HUES6 (cell line): ENCODE measurements around the gene ELMO2.

Experiments used
- H3K27ac ChIP-seq: 2 replicates; pipeline ENCODE4 v1.7.0; 2013; ENCODE audit warnings: low read depth, mild to moderate bottlenecking, low read length, inconsistent platforms
- H3K27me3 ChIP-seq: 2 replicates; pipeline ENCODE4 v1.6.1; 2013; ENCODE audit warnings: low read length; ENCODE audit not compliant: control insufficient read depth, insufficient read depth
- H3K36me3 ChIP-seq: 2 replicates; pipeline ENCODE4 v1.6.1; 2013; ENCODE audit warnings: low read length; ENCODE audit not compliant: control insufficient read depth, insufficient read depth
- H3K4me1 ChIP-seq: 2 replicates; pipeline ENCODE4 v1.6.1; 2013; ENCODE audit warnings: low read length; ENCODE audit not compliant: control insufficient read depth, insufficient read depth
- H3K4me3 ChIP-seq: 2 replicates; pipeline ENCODE4 v1.5.1; 2013; ENCODE audit warnings: low read depth, low read length
- H3K9ac ChIP-seq: one replicate; pipeline ENCODE4 v1.6.1; 2013; ENCODE audit warnings: mild to moderate bottlenecking, low read length
- H3K9me3 ChIP-seq: 2 replicates; pipeline ENCODE4 v1.6.1; 2013; ENCODE audit warnings: low read depth, low read length; ENCODE audit not compliant: control insufficient read depth, insufficient read depth

The ELMO2 gene

DNA sequence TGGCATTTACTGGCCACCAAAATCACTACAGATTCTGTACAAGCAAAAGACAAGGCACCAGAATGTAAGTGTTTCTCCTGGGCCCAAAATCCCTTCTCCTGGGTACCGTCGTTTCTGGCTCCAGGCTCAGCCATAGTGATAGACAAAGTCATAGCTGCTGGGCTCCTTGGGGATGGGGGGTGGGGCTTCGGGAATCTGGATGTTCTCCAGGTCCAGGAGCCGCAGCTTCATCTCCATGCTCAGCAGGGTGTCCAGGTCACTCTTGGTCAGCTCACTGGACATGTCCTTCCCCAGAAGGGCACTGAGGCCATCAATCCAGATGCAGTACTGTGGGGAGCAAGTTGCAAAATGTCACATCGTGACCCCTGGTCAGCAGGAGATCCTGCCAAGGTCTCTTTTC is 39.2 kb downstream of the ELMO2 start:
- Histone ChIP-seq H3K27me3 (no peaks in the 10 kb centered on the region), H3K9me3 (no peaks in the 10 kb centered on the region), H3K27ac (no peak overlapping the region), H3K4me3 (no peak overlapping the region), H3K36me3 (peaks cover 73% of the 10 kb centered on the region), H3K9ac (no peak overlapping the region), H3K4me1 (peaks cover 4% of the 10 kb centered on the region; the same call in 1 of the 2 replicates)

DNA sequence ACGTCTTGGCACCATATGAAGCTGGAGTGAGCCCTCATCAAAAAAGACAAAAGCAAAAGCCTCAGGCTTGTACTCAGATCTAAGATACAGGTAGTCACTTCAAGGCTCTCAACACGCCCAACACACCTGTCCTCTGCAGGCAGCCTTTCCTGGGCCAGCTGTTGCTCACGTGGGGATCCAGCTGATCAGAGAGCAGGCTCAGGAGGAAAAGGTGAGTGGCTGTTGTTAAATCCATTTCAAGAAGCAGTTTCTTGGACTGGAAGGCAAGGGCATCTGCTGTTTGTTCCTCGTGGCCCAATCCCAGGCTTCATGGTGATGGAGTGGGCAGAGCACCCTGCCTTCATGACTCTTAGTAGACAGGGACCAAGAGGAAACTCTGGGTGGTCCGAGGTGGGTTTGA is 39.6 kb downstream of the ELMO2 start:
- no peaks in the 10 kb centered on the region for H3K9me3 ChIP-seq
- H3K4me3 ChIP-seq, result no peak overlapping the region
- H3K9ac ChIP-seq, result no peak overlapping the region
- H3K36me3 ChIP-seq, result peaks cover 70% of the 10 kb centered on the region
- H3K27me3 ChIP-seq, result no peaks in the 10 kb centered on the region
- peaks cover 4% of the 10 kb centered on the region; the same call in 1 of the 2 replicates for H3K4me1 ChIP-seq
- H3K27ac ChIP-seq, result no peak overlapping the region

DNA sequence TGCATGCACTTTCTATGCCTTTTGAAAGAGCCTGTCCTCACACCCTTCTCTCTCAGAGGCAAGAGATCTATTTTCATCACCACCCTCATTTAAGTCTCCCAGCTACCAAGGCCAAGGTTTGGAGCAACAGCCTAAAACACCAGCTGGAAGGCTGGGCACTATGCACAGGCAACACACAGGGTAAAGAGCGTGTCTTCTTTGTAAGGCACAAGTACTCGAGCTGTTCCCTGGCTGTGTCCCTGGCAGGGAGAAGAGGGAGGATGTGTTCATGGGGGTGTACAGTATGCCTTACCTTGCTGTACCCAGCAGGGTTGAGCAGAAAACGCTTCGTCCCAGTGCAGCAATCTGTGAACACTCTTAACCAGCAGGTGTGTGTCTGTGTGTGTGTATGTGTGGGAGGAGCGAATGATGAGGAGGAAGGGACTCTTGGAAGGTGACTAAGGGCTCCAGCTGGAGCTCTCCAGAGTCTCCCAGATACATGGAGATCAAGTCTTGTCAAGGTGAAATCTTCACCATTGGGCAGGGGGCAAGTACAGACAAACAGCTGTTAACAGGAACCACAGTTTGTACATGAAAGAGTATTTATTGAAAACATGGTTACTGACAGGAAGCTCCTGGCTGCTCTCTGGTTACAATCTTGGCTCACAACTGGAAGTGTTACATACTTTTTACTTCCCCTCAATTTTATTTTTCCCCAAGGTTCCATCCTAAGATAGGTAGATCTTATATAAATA is 40.8 kb downstream of the ELMO2 start:
- Histone ChIP-seq H3K4me3 (no peak overlapping the region), H3K4me1 (peaks cover 4% of the 10 kb centered on the region; the same call in 1 of the 2 replicates), H3K27ac (no peak overlapping the region), H3K27me3 (no peaks in the 10 kb centered on the region), H3K9me3 (no peaks in the 10 kb centered on the region), H3K9ac (peak overlapping the region; percentile 20), H3K36me3 (peaks cover 58% of the 10 kb centered on the region)

DNA sequence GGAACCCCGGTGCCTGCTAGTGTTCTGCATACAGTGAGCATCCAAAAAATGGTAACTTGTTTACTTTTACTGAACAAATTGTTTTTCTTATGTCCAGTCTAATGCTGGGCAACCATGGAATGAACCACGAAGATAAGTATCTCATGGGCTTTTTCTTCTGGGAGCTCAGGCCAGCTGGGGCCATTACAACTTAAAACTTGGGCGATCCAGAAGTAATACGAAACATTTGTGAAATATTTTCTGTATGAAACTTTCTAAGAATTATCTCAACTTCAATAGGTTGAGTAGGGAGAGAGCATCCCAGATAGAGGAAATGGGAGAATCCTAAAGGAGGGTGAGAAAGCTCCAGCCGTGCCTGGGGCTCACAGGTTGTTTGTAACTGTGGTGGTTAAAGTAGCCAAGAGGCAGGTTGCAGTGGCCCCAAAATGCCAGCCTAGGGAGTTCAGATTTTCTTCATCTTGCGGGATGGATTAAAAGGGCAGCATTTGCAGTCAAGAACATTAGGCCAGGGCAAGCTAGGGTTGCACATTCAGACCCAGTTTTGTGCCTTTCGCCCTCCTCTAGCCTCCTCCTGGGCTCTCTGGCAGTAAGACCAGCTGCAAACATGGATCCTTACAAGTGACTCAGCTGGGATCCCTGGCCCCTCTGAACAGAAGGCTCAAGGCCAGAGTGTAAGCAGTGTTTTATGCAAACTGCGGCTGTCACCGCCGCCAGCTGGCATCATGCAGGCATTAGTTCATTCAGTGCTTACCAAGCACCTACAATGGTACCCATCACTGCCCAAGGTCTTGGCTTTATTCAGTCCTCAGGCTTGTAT is 41.5 kb downstream of the ELMO2 start:
- Histone ChIP-seq H3K36me3 (peaks cover 50% of the 10 kb centered on the region), H3K4me1 (peaks cover 4% of the 10 kb centered on the region; the same call in 1 of the 2 replicates), H3K4me3 (peak overlapping the region; percentile 95), H3K27ac (no peak overlapping the region), H3K9ac (peak overlapping the region; percentile 59), H3K27me3 (no peaks in the 10 kb centered on the region), H3K9me3 (no peaks in the 10 kb centered on the region)

DNA sequence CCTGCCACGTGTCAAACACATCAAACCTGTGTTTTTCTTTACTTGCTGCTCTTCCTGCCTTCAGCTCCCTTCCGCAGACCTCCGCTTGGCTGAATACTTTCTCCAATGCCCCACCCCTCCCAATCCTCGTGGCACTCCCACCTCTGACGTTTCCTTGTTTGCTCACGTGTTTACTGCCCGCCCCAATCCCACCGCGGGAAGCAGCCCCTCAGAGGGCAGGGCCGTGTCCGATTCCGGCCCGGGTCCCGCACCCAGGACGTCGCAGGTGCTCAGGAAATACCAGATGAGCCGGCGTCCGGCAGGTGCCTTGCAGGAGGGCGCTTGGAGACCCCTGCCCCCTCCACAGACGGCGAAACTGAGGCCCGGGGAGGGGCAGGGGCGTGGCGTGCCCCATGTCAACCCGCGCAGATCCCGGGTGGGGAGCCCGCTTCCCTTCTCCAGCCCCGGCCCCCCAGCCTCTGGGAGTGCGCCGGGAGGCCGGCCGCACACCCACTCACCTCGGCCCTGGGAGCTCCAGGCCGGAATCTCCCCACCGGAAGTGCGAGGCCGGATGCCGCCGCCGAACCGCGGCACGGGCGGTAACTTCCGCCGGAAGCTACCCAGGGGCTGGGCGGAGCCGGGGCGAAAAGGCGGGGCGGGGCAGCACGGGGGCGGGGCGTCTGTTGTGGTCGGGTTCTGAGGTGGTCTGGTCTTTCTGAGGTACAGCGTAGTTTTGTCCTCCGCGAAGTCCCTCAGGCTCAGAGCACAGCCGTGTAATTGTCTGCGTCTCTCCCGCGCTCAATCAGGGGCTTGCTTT is 42.3 kb downstream of the ELMO2 start:
- Histone ChIP-seq H3K4me3 (peak overlapping the region; percentile 95), H3K27ac (peak overlapping the region; percentile 97), H3K27me3 (no peaks in the 10 kb centered on the region), H3K4me1 (peaks cover 4% of the 10 kb centered on the region; the same call in 1 of the 2 replicates), H3K9ac (peak overlapping the region; percentile 94), H3K36me3 (peaks cover 42% of the 10 kb centered on the region), H3K9me3 (no peaks in the 10 kb centered on the region)

DNA sequence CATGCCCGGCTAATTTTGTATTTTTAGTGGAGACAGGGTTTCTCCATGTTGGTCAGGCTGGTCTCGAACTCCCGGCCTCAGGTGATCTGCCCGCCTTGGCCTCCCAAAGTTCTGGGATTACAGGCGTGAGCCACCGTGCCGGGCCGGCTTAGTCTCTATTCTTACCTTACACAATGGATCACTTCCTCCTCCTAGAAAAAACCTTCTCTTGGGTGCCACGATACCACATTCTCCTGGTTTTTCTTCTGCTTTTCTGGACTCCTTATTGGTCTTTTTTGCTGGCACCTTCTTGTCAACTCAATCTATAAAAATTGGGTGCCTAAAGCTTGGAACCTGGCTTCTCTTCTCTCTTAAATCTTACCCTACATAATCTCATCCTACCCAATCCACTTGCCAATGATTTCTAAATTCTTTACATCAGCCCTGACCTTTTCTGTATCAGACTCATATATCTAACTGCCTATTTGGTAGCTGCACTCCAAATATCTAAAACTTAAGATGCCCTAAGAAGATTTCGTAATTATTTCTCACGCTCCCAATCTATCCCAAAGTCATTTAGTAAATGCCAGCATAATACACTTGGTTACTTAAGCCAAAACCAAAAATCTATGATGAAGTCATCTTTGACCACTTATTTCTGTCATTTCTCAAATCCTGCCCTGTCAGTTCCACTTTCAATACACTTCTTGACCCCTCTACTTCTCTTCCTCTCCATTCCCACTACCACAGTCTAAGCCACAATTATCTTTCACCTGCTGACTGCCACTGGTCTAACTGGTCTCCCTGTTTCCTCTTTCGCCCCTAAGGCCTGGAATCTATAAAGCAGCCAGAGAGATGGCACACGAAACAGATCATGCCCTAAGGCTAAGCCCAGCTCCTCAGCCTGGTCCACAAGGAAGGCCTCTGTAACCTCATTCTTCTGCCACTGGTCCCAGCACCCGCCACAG is 43.2 kb downstream of the ELMO2 start:
- Histone ChIP-seq H3K4me3 (peak overlapping the region; percentile 95), H3K9ac (peak overlapping the region; percentile 94), H3K4me1 (peaks cover 4% of the 10 kb centered on the region; the same call in 1 of the 2 replicates), H3K36me3 (peaks cover 40% of the 10 kb centered on the region), H3K27ac (peak overlapping the region; percentile 97; the same call in 1 of the 2 replicates), H3K27me3 (no peaks in the 10 kb centered on the region), H3K9me3 (no peaks in the 10 kb centered on the region)

DNA sequence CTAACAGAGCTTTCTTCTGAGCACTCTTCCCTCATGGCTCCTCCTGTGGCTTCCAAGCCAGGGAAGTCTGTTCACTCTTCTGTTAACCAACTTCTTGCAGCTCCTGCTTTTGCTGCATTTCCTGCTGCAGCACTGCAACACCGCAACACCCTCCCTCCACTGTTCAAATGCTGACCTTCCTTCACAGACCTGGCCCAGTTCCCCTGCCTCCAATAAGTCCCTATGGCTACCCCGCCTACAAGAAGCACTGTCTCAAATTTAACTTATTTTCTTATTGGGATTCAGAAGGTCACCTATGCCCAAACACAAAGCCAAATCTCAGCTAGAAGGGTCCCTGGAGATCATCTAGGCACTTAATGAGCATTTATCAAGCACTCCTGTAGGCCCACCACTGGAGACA is 44.6 kb downstream of the ELMO2 start:
- H3K9ac ChIP-seq, result no peak overlapping the region
- no peak overlapping the region for H3K4me3 ChIP-seq
- no peak overlapping the region for H3K27ac ChIP-seq
- H3K4me1 ChIP-seq, result peaks cover 4% of the 10 kb centered on the region; the same call in 1 of the 2 replicates
- no peaks in the 10 kb centered on the region for H3K9me3 ChIP-seq
- H3K36me3 ChIP-seq, result peaks cover 40% of the 10 kb centered on the region
- no peaks in the 10 kb centered on the region for H3K27me3 ChIP-seq

DNA sequence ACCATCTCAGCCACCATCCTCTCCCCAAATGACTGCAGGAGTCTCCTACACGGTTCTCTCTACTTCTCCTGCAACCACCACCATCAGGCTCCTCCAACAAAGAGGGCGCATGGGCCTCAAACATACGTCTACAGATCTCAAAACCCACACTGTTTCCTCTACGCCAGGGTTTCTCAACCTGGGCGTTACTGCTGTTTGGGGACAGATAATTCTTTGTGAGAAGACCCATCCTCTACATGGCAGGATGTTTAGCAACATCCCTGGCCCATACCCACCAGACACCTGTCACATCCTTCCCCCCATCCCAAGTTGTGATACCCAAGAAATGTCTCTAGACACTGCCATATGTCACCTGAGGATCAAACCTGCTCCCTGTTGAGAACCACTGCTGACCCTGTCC is 45.0 kb downstream of the ELMO2 start:
- Histone ChIP-seq H3K27me3 (no peaks in the 10 kb centered on the region), H3K36me3 (peaks cover 39% of the 10 kb centered on the region), H3K9me3 (no peaks in the 10 kb centered on the region), H3K4me1 (peaks cover 4% of the 10 kb centered on the region; the same call in 1 of the 2 replicates), H3K4me3 (no peak overlapping the region), H3K9ac (peak overlapping the region; percentile 20), H3K27ac (no peak overlapping the region)

DNA sequence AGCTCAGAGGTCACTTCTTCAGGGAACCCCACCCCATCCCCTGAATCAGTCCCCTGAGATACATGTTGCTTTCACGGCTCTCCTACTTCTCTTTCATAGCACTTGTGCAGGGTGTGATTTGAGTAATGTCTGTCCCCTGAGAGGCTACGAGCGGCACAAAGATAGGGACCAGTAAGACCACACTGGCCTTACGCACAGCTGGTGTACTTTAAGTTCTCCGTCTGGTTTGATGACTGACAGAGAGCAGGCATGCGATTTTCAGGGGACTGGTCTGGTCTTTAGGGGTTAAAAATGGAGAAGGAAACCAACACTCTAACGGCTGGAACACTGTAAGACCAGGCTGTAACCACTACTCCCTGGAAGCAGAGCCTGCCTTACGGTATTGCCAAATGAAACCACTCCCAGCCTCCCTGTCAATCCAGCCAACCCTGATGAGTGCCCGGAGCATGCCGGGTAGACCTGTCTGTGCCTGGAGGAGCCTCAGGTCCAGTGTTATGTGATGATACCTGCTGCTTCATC is 47.1 kb downstream of the ELMO2 start:
- no peaks in the 10 kb centered on the region for H3K27me3 ChIP-seq
- no peak overlapping the region for H3K4me3 ChIP-seq
- no peak overlapping the region for H3K27ac ChIP-seq
- no peaks in the 10 kb centered on the region for H3K9me3 ChIP-seq
- peaks cover 48% of the 10 kb centered on the region for H3K36me3 ChIP-seq
- no peak overlapping the region for H3K9ac ChIP-seq
- peaks cover 4% of the 10 kb centered on the region; the same call in 1 of the 2 replicates for H3K4me1 ChIP-seq
